Measurements from ENCODE around the gene NME1.

NME1 gene

DNA sequence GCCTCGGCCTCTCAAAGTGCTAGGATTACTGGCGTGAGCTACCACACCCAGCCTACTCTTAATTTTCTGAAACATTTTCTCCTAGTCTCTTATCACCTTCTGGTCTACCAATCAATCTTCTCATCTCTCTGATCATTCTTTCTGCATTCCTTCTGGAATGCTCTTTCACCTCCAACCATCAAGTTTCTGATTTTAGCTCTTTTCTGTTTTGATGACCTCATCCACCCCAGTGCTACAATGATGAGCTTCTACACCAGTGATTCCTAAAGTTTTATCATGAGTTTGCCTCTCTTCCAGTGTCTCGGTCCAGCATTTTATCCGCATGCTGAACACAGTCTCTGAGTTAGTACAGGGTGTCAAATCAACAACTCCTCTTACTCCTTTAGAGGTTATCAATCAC is 44.4 kb downstream of the NME1 start:
- no peak for DNase-seq

- DNase-seq: no peak
Observed at GRCh38 chr17:51200295-51200694, 46.9 kb downstream of the NME1 start.

DNA sequence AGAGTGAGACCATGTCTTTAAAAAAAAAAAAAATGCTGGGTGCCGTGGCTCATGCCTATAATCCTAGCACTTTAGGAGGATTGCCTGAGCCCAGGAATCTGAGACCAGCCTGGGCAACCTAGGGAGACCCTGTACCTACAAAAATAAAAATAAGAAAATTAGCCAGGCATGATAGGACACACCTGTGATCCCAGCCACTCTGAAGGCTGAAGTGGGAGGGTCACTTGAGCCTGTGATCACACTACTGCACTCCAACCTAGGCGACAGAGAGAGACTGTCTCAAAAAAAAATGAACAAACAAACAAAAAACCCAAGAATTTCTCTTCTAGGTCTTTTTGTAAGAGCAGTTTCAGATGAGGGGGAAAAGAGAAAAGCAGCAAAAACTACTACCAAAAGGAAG is 47.5 kb downstream of the NME1 start:
- DNase-seq: no peak

GRCh38 chr17:51203838-51204237 is 50.5 kb downstream of the NME1 start:
- DNase-seq: no peak

Data from NCI-H1105 treated with DMSO at 0.1 percent for 48 hours (cell line).